HG02759 (cell line): ENCODE results near the gene COPS7B.

ENCODE experiments used
- ATAC-seq: cut with Tn5 transposase; IDR thresholded peaks from one replicate; pipeline ENCODE4 v1.9.1; 2021; ENCODE audit warnings: mild to moderate bottlenecking, moderate library complexity; ENCODE audit not compliant: unreplicated experiment

The COPS7B gene

DNA sequence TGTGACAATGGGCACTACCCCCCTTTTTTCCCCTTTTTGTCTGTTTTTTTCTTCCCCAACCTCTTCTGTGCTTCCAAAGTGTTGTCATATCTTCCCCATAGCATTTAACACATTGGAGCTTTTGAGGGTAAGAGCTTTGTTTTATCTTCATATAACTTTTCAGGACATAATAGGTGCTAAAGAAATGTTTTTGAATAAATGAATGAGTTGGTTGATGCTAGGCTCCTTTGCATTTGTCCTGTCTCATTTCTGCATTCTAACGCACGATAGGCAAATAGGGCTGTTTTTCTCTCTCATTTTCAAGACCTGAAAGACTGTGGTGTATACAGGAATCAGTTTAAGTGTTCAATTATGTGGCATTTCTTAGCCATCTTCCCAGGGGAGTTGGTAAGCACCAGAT, 832 bp upstream of the COPS7B start:
- ATAC-seq: no peak

DNA sequence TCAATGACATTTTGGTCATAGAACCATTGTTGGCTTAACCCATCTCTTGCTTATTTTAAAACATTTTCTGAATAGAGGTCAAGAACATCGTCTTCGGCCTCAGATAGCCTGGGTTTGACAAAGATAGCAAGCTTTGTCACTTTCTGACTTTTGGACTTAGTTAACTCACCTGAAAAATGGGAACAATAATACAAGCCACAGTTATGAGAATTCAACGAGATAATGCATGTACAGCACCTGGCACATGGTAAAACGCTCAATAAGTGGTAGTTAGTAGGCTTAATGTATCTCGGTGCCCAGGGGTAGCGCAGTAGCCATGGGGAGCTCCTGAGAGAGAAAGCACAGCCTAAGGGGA, 446 bp upstream of the COPS7B start:
- ATAC-seq: no peak

DNA sequence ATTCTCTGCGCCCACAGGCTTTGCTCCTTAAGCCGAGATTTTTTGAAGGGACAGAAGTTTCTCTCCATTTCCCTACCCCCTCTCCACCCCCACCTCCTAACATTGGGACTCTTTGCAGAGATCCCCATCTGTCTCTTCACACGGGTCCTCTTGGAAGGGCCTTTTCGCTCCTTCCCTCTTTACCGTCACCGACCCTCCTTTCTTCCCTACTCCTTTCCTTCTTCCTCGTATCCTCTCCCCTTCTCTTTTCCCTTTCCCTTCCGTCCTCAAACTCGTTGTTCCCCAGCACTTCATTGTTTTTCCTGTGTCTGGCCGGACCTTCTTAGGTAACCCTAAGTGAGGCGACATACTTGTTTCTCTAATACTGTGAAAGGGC, 660 bp downstream of the COPS7B start:
- ATAC-seq: no peak

GRCh38 chr2:231791107-231791506, 4.9 kb downstream of the COPS7B start:
- no peak for ATAC-seq

GRCh38 chr2:231794383-231794782, 8.1 kb downstream of the COPS7B start:
- no peak for ATAC-seq

GRCh38 chr2:231795525-231796327, 9.5 kb downstream of the COPS7B start:
- no peak for ATAC-seq

- ATAC-seq: no peak
Observed at GRCh38 chr2:231800493-231801091, 14.3 kb downstream of the COPS7B start.

GRCh38 chr2:231803501-231804138, 17.4 kb downstream of the COPS7B start:
- ATAC-seq: no peak

GRCh38 chr2:231807020-231807419, 20.8 kb downstream of the COPS7B start:
- no peak for ATAC-seq

DNA sequence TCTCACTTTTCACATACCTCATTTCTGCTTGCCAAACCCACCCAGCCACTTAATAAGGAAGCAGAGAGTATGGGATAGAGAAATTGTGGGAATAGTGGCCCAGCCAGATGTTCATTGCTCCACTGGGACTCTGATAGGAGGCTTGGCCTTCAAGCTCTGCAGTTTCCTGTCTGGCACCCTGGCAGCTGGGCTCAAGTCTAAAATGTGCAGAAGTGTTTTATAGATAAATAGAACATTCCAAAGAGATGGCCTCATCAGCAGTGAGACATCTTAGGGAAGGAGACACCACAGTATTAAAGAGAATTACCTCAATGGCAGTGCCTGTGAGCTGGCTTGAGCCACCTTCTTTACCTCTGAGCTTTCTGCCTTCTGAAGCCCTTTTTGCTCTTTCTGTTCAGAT, 24.7 kb downstream of the COPS7B start:
- no peak for ATAC-seq

- no peak for ATAC-seq
Observed at GRCh38 chr2:231816327-231817026, 30.2 kb downstream of the COPS7B start.

DNA sequence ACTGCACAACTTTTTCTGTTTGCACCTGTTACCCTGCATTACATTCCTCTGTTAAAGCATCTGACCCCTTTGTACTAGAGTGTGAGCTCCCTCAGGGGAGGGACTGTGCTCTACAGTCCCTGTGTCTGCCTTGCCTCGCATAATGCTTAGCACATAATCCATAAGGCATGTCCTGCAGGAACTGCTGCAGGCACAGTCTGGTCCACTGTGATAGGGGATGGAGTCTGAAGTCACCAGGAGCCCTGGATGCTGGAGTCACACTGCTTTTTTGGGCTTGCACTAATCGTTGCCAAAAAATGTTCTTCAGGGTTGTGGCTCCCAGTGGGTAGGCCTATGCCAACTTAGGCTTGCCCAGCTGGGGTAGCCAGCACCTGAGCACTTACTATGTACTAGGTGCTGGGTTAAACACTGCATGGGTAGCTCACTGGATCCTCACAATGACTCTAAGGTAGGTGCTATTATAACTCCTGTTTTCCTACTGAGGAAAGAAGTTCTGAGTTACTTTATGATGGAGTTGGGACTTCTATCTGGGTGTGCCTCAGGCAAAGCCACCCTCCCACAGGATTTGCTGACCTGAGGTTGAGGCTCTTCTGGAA, 33.3 kb downstream of the COPS7B start:
- ATAC-seq: no peak

DNA sequence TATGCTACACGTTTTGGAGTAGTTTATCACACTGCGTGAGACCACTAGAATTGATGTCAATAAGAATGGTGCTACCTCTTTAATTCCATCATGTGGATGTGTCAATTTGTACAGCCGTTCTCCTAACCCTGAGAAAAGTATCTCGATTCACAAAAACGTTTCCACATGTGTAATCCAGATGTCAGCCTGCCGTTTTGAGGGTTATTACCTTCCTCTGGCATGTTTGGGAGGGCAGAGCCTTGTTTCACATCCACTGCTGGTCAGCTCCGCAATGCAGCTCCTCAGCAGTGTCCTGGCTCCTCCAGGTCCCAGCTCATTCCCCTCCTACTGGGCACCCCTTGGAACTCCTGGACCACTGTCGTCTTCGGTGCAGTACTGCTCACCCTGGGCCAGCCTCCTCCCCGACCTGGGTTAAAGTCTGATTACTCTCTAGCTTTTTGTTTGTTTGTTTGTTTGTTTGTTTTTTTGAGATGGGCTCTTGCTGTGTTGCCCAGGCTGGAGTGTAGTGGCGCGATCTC, 34.6 kb downstream of the COPS7B start:
- no peak for ATAC-seq

DNA sequence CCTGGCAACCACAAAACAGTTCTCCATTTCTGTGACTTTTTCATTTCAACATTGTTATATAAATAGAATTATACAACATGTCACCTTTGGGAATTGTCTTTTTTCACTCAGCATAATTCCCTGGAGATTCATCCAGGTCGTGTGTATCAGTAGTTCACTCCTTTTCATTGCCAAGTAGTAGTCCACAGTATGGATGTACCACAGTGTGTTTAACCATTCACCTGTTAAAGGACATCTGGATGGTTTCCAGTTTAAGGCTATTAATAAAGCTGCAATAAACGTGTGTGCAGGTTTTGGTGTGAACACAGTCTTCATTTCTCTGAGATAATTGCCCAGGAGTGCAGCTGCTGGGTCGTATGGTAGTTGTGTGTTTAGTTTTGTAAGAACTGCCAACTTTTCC, 35.7 kb downstream of the COPS7B start:
- ATAC-seq: no peak

- ATAC-seq: no peak
Observed at GRCh38 chr2:231853105-231853504, 66.9 kb downstream of the COPS7B start.

DNA sequence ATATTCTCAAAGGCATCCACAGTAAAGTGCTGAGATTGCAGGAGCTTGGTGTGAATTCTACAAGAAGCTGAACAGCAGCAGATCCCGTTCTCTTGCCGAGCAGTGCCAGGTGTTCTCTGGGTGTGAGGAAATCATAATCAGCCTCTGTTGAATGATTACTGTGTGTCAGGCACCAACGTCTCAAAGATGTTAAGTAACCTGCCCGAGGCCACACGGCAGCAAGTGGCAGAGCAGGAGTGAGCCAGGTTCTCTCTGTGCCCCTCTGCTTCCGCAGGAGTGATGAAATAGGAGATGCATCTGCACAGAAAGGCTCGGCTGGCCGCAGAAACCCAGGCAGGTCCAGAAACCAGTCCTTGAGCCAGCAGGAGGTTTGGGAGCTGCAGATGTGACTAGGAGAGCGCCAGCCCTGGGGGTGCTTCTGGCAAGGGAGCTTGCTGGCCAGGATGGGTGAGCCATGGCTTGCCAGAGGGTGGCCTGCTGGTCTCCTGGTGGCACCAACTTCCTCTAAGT, 68.4 kb downstream of the COPS7B start:
- no peak for ATAC-seq

GRCh38 chr2:231856959-231857358, 70.7 kb downstream of the COPS7B start:
- no peak for ATAC-seq
